ENCODE results near the gene MYO10.

DNA sequence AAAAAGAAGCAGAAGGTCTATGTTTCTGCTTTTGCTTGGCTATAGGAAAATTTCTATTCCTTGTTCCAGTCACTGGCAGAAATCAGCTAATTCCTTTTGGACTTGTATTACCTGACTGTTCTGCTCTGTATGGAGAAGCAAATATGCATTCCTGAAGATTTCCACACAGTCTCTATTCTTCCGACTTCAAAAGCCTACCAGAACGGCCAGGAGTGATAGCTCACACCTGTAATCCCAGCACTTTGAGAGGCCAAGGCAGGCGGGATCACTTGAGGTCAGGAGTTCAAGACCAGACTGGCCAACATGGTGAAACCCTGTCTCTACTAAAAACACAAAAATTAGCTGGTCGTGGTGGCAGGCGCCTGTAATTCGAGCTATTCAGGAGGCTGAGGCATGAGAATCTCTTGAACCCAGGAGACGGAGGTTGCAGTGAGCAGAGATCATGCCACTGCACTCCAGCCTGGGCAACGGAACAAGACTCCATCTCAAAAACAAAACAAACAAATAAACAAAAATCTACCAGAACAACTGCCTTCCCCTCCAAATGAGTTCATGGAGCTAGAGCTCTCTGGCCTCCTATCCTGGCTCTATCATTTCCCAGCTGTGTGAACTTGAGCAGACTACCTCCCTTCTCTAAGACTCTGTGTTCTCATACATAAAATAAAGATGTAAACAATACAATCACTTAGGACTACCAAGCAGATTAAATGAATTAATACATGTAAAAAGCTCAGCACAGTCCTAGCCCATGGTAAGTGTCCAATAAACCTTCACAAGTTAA is 17.0 kb downstream of the MYO10 start:
- no peak for TF ChIP-seq POLR2A (IDR thresholded peaks at IDR 0.05)
- TF ChIP-seq, protein P1, sequence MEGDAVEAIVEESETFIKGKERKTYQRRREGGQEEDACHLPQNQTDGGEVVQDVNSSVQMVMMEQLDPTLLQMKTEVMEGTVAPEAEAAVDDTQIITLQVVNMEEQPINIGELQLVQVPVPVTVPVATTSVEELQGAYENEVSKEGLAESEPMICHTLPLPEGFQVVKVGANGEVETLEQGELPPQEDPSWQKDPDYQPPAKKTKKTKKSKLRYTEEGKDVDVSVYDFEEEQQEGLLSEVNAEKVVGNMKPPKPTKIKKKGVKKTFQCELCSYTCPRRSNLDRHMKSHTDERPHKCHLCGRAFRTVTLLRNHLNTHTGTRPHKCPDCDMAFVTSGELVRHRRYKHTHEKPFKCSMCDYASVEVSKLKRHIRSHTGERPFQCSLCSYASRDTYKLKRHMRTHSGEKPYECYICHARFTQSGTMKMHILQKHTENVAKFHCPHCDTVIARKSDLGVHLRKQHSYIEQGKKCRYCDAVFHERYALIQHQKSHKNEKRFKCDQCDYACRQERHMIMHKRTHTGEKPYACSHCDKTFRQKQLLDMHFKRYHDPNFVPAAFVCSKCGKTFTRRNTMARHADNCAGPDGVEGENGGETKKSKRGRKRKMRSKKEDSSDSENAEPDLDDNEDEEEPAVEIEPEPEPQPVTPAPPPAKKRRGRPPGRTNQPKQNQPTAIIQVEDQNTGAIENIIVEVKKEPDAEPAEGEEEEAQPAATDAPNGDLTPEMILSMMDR (IDR thresholded peaks at IDR 0.05) = no peak
